Esophagus (tissue), 2 donors: ENCODE measurements around the gene LRRK1. TPM values are rescaled to one million over a fixed set of nuclear protein-coding genes. Genes with fewer than 3 reads are reported as not detected.

Experiments
- H3K27ac ChIP-seq, 2 donors: one replicate each; pipeline ENCODE4 v1.5.1; 2013; ENCODE audit warnings: low read depth in 2 of 2, mild to moderate bottlenecking in 2 of 2, inconsistent platforms in 1 of 2, low read length in 1 of 2, moderate library complexity in 1 of 2
- H3K27me3 ChIP-seq, 2 donors: one replicate each; pipeline ENCODE4 v1.6.1; 2013; ENCODE audit warnings: low read length in 2 of 2, control low read depth in 1 of 2, mild to moderate bottlenecking in 1 of 2; ENCODE audit not compliant: insufficient read depth in 2 of 2, control insufficient read depth in 1 of 2
- H3K36me3 ChIP-seq, 2 donors: one replicate each; pipeline ENCODE4 v1.6.1; 2013; ENCODE audit warnings: low read length in 1 of 2; ENCODE audit not compliant: control insufficient read depth in 2 of 2, insufficient read depth in 2 of 2
- H3K4me1 ChIP-seq, 2 donors: one replicate each; pipeline ENCODE4 v1.6.1; 2013; ENCODE audit warnings: low read length in 1 of 2; ENCODE audit not compliant: control insufficient read depth in 2 of 2, insufficient read depth in 2 of 2
- H3K4me3 ChIP-seq, 2 donors: one replicate each; pipeline ENCODE4 v1.5.1; 2013; ENCODE audit warnings: low read length in 2 of 2, mild to moderate bottlenecking in 2 of 2, low read depth in 1 of 2, moderate library complexity in 1 of 2
- H3K9me3 ChIP-seq, 2 donors: one replicate each; pipeline ENCODE4 v1.6.1; 2013; ENCODE audit warnings: mild to moderate bottlenecking in 2 of 2, low read depth in 1 of 2, low read length in 1 of 2, moderate library complexity in 1 of 2; ENCODE audit not compliant: control insufficient read depth in 2 of 2, insufficient read depth in 1 of 2
- WGBS, 2 donors: extraction: QIAGEN DNeasy Blood & Tissue Kit; methylation state at CpG; one replicate each; pipeline ENCODE4 v1.1.7; 2013; 5-methylcytosine and 5-hydroxymethylcytosine counted together
- polyA plus RNA-seq, 2 donors: library from polyadenylated mRNA; stranded (reverse); fragments of 200-250 nt; gene quantifications; one replicate each; pipeline ENCODE4 v1.2.3, GENCODE V29; 2013
- donor health status: healthy with polysubstance abuse.
- donor health status: Bipolar disorder and iron deficiency.

The LRRK1 gene
- polyA plus RNA-seq, 2 donors = 4.4 to 7.0 TPM

- Histone ChIP-seq H3K4me3 (no peak overlapping the region), H3K4me1 (peaks cover 2 to 3% of the 10 kb centered on the region in 2 donors), H3K27ac (no peak overlapping the region), H3K9me3 (no peaks in the 10 kb centered on the region), H3K36me3 (no peaks in the 10 kb centered on the region), H3K27me3 (no peaks in the 10 kb centered on the region)
- 60 to 64% methylated on average over 13 of the region's 13 CpGs for WGBS, 2 donors
Measured at GRCh38 chr15:100900136-100900794, 18.9 kb upstream of the LRRK1 start.

- WGBS, 2 donors = 76 to 79% methylated on average over 9 of the region's 9 CpGs
- H3K27ac ChIP-seq = peak overlapping the region in 1 of 2 donors; percentile 33
Measured at GRCh38 chr15:100900795-100901169, 18.4 kb upstream of the LRRK1 start.

GRCh38 chr15:100901296-100901695, 17.9 kb upstream of the LRRK1 start:
- WGBS, 2 donors = 66% methylated on average over 3 of the region's 3 CpGs
- no peak overlapping the region for H3K27ac ChIP-seq

More at GRCh38 chr15:100900795-100901169, 18.4 kb upstream of the LRRK1 start:
- H3K27me3 ChIP-seq = no peaks in the 10 kb centered on the region
- H3K4me1 ChIP-seq = peaks cover 2 to 3% of the 10 kb centered on the region in 2 donors
- H3K4me3 ChIP-seq = no peak overlapping the region
- no peaks in the 10 kb centered on the region for H3K9me3 ChIP-seq
- no peaks in the 10 kb centered on the region for H3K36me3 ChIP-seq

GRCh38 chr15:100901702-100902435, 17.3 kb upstream of the LRRK1 start:
- H3K9me3 ChIP-seq = no peaks in the 10 kb centered on the region
- H3K36me3 ChIP-seq = no peaks in the 10 kb centered on the region
- H3K4me1 ChIP-seq = peaks cover 2 to 3% of the 10 kb centered on the region in 2 donors
- H3K27ac ChIP-seq = peak overlapping the region; percentile 62 to 88
- peak overlapping the region in 1 of 2 donors; percentile 2 for H3K4me3 ChIP-seq
- 48 to 50% methylated on average over 14 of the region's 14 CpGs for WGBS, 2 donors
- no peaks in the 10 kb centered on the region for H3K27me3 ChIP-seq

More at GRCh38 chr15:100901296-100901695, 17.9 kb upstream of the LRRK1 start:
- Histone ChIP-seq H3K27me3 (no peaks in the 10 kb centered on the region), H3K4me3 (no peak overlapping the region), H3K36me3 (no peaks in the 10 kb centered on the region), H3K4me1 (peaks cover 2 to 3% of the 10 kb centered on the region in 2 donors), H3K9me3 (no peaks in the 10 kb centered on the region)

- no peaks in the 10 kb centered on the region for H3K27me3 ChIP-seq
- H3K27ac ChIP-seq = peak overlapping the region; percentile 62 to 88
- peak overlapping the region in 1 of 2 donors; percentile 2 for H3K4me3 ChIP-seq
- no peaks in the 10 kb centered on the region for H3K9me3 ChIP-seq
- 21 to 32% methylated on average over 22 of the region's 22 CpGs for WGBS, 2 donors
- H3K36me3 ChIP-seq = no peaks in the 10 kb centered on the region
- peaks cover 2 to 3% of the 10 kb centered on the region in 2 donors for H3K4me1 ChIP-seq
Measured at GRCh38 chr15:100902436-100903167, 16.6 kb upstream of the LRRK1 start.

- 41 to 47% methylated on average over 3 of the region's 3 CpGs for WGBS, 2 donors
- Histone ChIP-seq H3K27me3 (no peaks in the 10 kb centered on the region), H3K4me1 (peaks cover 2 to 3% of the 10 kb centered on the region in 2 donors), H3K4me3 (no peak overlapping the region), H3K27ac (peak overlapping the region; percentile 62 to 88), H3K36me3 (no peaks in the 10 kb centered on the region), H3K9me3 (no peaks in the 10 kb centered on the region)
Measured at GRCh38 chr15:100903168-100903554, 16.0 kb upstream of the LRRK1 start.

GRCh38 chr15:100905850-100906249, 13.3 kb upstream of the LRRK1 start:
- Histone ChIP-seq H3K27me3 (no peaks in the 10 kb centered on the region), H3K4me1 (peaks cover 2 to 3% of the 10 kb centered on the region in 2 donors), H3K27ac (no peak overlapping the region), H3K4me3 (no peak overlapping the region), H3K36me3 (peaks cover 0 to 3% of the 10 kb centered on the region in 2 donors), H3K9me3 (no peaks in the 10 kb centered on the region)
- WGBS, 2 donors = 51 to 63% methylated on average over 8 of the region's 8 CpGs

GRCh38 chr15:100908466-100908865, 10.7 kb upstream of the LRRK1 start:
- H3K4me1 ChIP-seq = no peaks in the 10 kb centered on the region
- peaks cover 0 to 3% of the 10 kb centered on the region in 2 donors for H3K36me3 ChIP-seq
- H3K4me3 ChIP-seq = no peak overlapping the region
- no peaks in the 10 kb centered on the region for H3K9me3 ChIP-seq
- no peaks in the 10 kb centered on the region for H3K27me3 ChIP-seq
- H3K27ac ChIP-seq = no peak overlapping the region
- 81 to 85% methylated on average over 6 of the region's 6 CpGs for WGBS, 2 donors

- no peaks in the 10 kb centered on the region for H3K27me3 ChIP-seq
- H3K36me3 ChIP-seq = peaks cover 0 to 3% of the 10 kb centered on the region in 2 donors
- no peaks in the 10 kb centered on the region for H3K9me3 ChIP-seq
- H3K4me3 ChIP-seq = no peak overlapping the region
- H3K27ac ChIP-seq = no peak overlapping the region
- 69 to 72% methylated on average over 4 of the region's 4 CpGs for WGBS, 2 donors
- no peaks in the 10 kb centered on the region for H3K4me1 ChIP-seq
Measured at GRCh38 chr15:100909565-100909964, 9.6 kb upstream of the LRRK1 start.
